DMS153 treated with DMSO at 0.1 percent for 48 hours (cell line): ENCODE results near the gene KRTAP20-2.

Experiments
- DNase-seq: peaks from one replicate; lab custom pipeline; 2025; ENCODE audit not compliant: unreplicated experiment; lab: John Stamatoyannopoulos, UW

KRTAP20-2 gene

DNA sequence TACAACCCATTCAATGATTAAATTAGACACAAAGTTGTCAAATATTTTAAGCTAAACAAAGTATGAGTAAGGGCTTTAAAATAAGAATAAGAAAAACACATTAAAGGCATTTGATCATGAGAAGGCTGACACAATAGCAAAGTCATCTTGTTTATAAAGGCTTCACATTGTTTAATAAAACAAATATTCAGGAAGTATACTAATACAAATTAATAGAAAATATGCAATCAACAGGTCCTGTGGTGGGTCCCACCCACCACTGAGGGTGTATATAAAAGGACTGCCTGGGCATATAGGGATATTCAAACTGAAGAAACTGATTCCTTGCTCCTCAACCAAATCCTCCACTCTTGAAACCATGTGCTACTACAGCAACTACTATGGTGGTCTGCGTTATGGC is at the start of gene KRTAP20-2:
TSS of gene KRTAP20-2 (plus strand) at position 301 of the 400 bp plus-strand sequence. CDS start at position 359, 58 bp downstream.
- DNase-seq, result no peak

- no peak for DNase-seq
Measured at GRCh38 chr21:30590297-30590696, 44.7 kb upstream of the KRTAP20-2 start, which contains the start of gene KRTAP22-2. TSS of gene KRTAP22-2 (minus strand) at chr21:30590397.

DNA sequence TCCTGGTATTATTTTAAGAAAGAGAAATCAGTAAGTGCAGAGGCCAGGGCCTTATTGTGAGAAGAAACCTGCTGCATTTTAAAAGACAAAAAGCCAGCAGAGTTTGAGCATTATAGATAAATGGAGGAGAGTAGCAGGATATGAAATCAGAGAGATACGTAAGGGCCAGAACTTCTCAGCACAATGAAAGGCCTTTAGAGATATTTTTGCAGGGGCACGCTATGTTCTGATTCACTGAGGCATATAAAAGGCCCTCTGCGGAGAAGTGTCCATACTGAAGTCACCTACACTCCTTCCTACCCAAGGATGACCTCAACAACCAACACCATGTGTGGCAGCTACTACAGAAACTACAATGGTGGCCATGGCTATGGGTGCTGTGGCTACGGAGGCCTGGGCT is 42.9 kb upstream of the KRTAP20-2 start, which contains the start of gene KRTAP6-3:
TSS of gene KRTAP6-3 (plus strand) at position 301 of the 400 bp plus-strand sequence. CDS start at position 307, 6 bp downstream.
- no peak for DNase-seq

GRCh38 chr21:30598802-30599201 is 36.2 kb upstream of the KRTAP20-2 start, which contains the start of gene KRTAP6-2:
TSS of gene KRTAP6-2 (minus strand) at chr21:30598902. CDS start at chr21:30598874, 28 bp downstream.
- DNase-seq, result no peak

DNA sequence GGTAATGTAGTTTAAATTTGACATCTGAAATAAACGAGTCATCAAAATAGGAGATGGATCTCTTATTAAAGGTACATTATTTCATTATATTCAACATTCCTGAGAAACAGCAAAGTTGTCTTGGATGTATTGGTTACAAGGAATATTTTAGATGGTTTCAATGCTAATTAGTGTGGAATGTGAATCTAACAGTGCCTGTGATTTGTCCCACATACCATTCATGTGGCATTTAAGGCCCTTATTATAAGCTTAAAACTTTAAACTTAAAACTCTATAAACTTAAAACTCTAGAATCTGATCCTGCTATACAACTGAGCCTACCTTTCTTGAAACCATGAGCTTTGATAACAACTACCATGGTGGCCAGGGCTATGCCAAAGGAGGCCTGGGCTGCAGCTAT is 34.2 kb upstream of the KRTAP20-2 start, which contains the start of gene KRTAP22-1:
TSS of gene KRTAP22-1 (plus strand) at position 301 of the 400 bp plus-strand sequence.
- DNase-seq, result no peak

- DNase-seq, result no peak
Measured at GRCh38 chr21:30605968-30606367, 29.0 kb upstream of the KRTAP20-2 start.

- DNase-seq, result no peak
Measured at GRCh38 chr21:30612132-30612531, 22.9 kb upstream of the KRTAP20-2 start.

DNA sequence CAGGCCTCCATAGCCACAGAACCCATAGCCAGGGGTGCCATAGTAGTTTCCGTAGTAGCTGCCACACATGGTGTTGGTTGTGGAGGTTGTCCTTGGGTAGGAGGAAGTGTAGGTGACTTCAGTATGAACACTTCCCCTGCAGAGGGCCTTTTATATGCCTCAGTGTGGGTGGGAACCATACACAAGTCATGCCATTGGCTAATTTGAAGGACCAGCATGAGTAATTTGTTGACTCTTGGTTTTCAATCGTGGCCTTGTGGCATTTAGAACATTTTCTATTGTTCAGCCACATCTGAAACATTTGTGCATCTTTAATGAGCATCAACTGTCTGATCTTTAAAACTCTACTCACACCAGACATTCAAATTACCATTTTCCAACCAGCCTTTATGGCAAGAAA is 21.2 kb upstream of the KRTAP20-2 start, which contains the start of gene KRTAP6-1:
TSS of gene KRTAP6-1 (minus strand) at position 95 of the 400 bp plus-strand sequence. CDS start at position 69, 26 bp downstream.
- DNase-seq, result no peak

- no peak for DNase-seq
Measured at GRCh38 chr21:30615199-30615598, 19.8 kb upstream of the KRTAP20-2 start.

GRCh38 chr21:30616125-30616524 is 18.9 kb upstream of the KRTAP20-2 start, which contains the start of gene KRTAP20-1:
TSS of gene KRTAP20-1 (plus strand) at chr21:30616425. CDS start at chr21:30616455, 30 bp downstream.
- DNase-seq, result no peak

GRCh38 chr21:30620080-30620479 is 14.9 kb upstream of the KRTAP20-2 start:
- no peak for DNase-seq

DNA sequence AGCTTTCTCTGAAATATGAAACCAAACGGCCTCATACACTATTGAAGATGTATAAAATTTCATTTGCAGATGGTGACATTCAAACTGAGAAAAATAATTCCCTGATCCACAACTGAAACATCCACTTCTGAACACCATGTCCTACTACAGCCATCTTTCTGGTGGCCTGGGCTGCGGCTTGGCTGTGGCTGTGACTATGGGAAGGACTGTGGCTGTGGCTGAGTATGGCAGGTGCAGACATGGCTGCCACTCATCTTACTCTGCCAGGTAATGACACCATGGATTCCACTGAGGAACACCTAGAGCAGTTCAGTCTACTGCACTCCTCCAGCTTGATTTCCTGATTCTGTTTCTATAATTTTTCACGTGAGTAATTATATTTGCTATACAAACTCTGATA is 14.5 kb upstream of the KRTAP20-2 start, which contains the start of gene KRTAP20-4:
TSS of gene KRTAP20-4 (plus strand) at position 106 of the 400 bp plus-strand sequence.
- no peak for DNase-seq

DNA sequence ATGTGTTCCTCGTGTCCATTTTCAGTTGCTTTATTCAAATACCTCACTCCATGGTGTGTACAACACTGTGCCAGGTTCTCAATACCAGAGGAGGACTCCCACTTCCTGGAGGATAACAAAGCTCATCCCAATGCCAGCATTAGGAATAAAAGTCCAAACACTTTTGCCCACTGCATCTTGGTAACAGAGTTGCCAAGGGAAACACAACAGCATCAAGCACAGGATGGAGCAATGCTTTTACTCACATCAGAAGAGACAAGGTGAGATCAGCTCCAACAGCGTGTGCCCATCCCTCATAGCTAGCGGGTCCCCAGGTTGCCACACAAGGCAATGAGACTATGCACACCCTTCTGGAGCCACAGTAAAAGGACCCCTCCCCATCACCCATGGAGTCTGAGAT is 11.6 kb upstream of the KRTAP20-2 start:
- DNase-seq, result no peak

DNA sequence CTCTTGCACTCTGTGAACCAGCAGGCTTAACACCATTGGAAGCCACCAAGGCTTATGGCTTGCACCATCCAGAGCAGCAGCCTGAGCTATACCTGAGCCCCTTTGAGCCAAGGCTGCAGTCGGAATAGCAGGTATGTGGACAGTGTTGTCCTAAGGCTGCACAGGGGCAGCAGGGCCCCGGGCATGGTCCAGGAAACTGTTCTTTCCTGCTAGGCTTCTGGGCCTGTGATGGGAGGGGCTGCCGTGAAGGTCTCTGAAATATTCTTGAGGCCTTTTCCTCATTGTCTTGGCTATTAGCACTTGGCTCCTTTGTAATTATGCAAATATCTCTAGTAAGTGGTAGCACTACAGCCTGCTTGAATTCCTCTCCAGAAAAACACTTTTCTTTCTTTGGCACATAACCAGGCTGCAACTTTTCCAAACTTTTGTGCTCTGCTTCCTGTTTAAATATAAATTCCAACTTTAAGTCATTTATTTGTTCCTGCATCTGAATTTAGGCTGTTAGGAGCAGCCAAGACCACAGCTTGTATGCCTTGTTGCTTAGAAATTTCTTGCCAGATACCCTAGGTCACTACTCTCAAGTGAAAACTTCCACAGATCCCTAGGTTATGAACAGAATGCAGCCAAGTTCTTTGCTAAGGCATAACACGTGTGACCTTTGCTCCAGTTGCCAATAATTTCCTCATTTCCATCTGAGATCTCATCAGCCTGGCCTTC is 9.4 kb upstream of the KRTAP20-2 start:
- no peak for DNase-seq

GRCh38 chr21:30628109-30628508 is 6.9 kb upstream of the KRTAP20-2 start:
- no peak for DNase-seq

GRCh38 chr21:30629200-30629599 is 5.8 kb upstream of the KRTAP20-2 start:
- no peak for DNase-seq

DNA sequence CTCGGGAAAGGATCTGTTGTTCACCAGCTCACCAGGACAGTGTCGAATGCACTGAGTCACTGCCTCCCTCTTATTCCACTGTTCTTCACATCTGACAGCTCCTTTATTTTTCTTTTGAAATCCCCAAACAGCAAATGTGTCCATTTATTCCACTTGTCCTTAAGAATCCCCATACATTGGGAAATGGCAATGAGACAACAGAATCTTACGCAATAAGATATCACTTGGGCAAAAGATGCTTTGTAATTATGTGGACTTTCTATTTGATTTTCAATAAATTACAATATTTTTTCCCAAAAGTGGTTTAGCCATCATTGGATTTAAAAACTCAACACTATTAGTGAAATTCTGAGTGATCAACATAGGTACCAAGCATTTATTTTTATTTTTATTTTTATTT is 3.7 kb downstream of the KRTAP20-2 start:
- DNase-seq, result no peak

DNA sequence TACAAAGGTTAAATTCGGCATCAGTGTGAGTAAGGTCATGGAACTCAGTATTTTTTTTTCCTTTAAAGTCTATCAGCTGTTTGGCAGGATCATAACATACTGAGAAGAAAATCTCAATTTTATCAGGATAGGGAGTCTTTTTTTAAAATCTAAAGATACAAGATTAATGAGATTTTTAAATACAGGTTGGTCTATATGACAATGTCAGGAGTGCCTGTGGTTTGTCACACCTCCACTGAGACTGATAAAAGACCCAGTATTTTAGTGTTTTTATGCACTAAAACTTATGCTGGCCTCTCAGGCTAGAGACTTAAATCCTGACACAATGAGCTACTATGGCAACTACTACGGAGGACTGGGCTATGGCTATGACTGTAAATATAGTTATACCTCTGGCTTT is 7.6 kb downstream of the KRTAP20-2 start, which contains the start of gene KRTAP20-3:
TSS of gene KRTAP20-3 (plus strand) at position 301 of the 400 bp plus-strand sequence.
- no peak for DNase-seq

GRCh38 chr21:30646904-30647414 is 12.0 kb downstream of the KRTAP20-2 start:
- no peak for DNase-seq

- DNase-seq, result no peak
Measured at GRCh38 chr21:30652891-30653290, 17.9 kb downstream of the KRTAP20-2 start.

DNA sequence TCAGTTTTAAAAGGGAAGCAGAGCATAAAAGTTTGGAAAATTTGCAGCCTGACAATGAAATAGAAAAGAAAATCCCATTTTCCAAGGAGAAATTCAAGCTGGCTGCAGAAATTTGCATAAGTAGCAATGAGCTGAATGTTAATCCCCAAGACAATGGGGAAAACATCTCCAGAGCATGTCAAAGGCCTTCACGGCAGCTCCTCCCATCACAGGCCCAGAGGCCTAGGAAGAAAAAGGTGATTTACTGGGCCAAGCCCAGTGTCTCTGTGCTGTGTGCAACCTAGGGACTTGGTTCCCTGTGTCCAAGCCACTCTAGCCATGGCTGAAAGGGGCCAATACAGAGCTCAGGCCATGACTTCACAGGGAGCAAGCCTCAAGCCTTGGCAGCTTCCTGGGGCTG is 33.8 kb downstream of the KRTAP20-2 start:
- no peak for DNase-seq
